ENCODE results near the gene ALKBH2. TPM values are rescaled to one million over a fixed set of nuclear protein-coding genes. Genes with fewer than 3 reads are reported as not detected.

The ALKBH2 gene
- polyA plus RNA-seq, 1 donor from 2014 or later, result 44.0 TPM

- H2AFZ ChIP-seq (ENCODE audit: low read depth, low read length), result no peak overlapping the region
- H3K79me2 ChIP-seq (replicated peaks; ENCODE audit: insufficient read depth, low read length), result no peaks in the 10 kb centered on the region
- TF ChIP-seq CTCF (IDR thresholded peaks at IDR 0.05; ENCODE audit: poor library complexity, severe bottlenecking) (no peak), MXI1 (conservative IDR thresholded peaks at IDR 0.05; ENCODE audit: poor library complexity, severe bottlenecking) (no peak), POLR2AphosphoS5 (IDR thresholded peaks at IDR 0.05) (no peak), EZH2 (IDR thresholded peaks at IDR 0.05; ENCODE audit: borderline replicate concordance, insufficient read depth, low read length, poor library complexity, severe bottlenecking) (no peak), TAF1 (IDR thresholded peaks at IDR 0.05; ENCODE audit: low read depth) (no peak), EP300 (conservative IDR thresholded peaks at IDR 0.05; ENCODE audit: poor library complexity, severe bottlenecking) (no peak), SMC3 (conservative IDR thresholded peaks at IDR 0.05; ENCODE audit: poor library complexity) (no peak), REST (IDR thresholded peaks at IDR 0.05; ENCODE audit: borderline replicate concordance) (no peak)
- no peaks in the 10 kb centered on the region for H3K27me3 ChIP-seq (ENCODE audit: insufficient read depth, low read depth, low read length)
- H3K4me3 ChIP-seq (ENCODE audit: low read length), result no peak overlapping the region
- no peaks in the 10 kb centered on the region for H4K20me1 ChIP-seq (ENCODE audit: insufficient read depth)
- no peak overlapping the region for H3K4me2 ChIP-seq (ENCODE audit: low read length)
- no peaks in the 10 kb centered on the region for H3K9me2 ChIP-seq (ENCODE audit: insufficient read depth, low read length)
- H3K9me3 ChIP-seq (ENCODE audit: low read length), result no peaks in the 10 kb centered on the region
- H3K36me3 ChIP-seq (ENCODE audit: insufficient read depth, low read length), result no peaks in the 10 kb centered on the region
- H3K9ac ChIP-seq (ENCODE audit: low read length), result no peak overlapping the region
- no peaks in the 10 kb centered on the region for H3F3A ChIP-seq (ENCODE audit: insufficient read depth, low read length, poor library complexity, severe bottlenecking)
- no peak overlapping the region for H3K27ac ChIP-seq (ENCODE audit: low read length)
Observed at GRCh38 chr12:109131154-109132050, 38.1 kb upstream of the ALKBH2 start.

DNA sequence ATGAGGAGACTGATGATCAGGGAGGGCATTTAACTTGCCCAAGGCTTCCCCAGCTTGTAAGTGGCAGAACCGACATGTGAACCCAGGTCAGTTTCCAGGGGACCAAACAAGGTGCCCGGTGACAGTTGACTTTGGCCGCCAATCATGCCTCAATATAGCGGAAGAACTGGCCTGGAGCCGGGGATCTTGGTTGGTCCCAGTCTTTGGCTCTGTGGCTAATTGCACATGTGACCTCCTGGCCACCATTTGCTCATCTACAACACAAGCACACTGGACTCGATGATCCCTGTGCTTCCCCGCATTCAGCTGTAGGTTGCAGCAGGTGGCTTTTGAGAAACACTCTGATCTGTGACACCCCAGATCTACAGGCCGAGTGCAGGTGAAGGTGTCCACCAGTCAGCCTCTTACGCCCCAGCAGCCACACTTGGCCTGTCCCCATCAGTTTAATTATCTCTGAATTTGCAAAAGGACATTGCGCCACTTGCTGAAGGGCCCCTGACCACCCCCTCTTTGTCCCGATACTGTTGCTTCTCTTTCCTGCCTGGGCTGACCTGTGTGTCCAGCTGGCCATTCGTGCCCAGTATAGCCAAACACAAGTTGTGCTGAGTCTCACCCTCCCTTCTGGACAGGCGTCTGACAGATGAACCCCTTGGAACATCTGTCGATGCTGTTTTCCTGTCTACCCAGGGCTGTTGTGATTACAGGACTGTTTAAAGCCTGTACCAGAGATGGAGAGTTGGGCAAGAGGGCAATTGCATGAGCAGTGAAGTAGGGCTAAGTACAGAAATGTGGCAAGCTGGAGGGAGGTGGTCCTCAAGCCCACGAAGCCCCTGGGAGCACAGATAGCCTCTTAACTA, 37.3 kb upstream of the ALKBH2 start:
- TF ChIP-seq SMC3 (conservative IDR thresholded peaks at IDR 0.05; ENCODE audit: poor library complexity), result no peak
- TF ChIP-seq REST (IDR thresholded peaks at IDR 0.05; ENCODE audit: borderline replicate concordance), result no peak
- TF ChIP-seq RAD21 (conservative IDR thresholded peaks at IDR 0.05), result no peak
- TF ChIP-seq EP300 (conservative IDR thresholded peaks at IDR 0.05; ENCODE audit: poor library complexity, severe bottlenecking), result no peak
- TF ChIP-seq EZH2 (IDR thresholded peaks at IDR 0.05; ENCODE audit: borderline replicate concordance, insufficient read depth, low read length, poor library complexity, severe bottlenecking), result no peak
- no peak for TF ChIP-seq CTCF (IDR thresholded peaks at IDR 0.05; ENCODE audit: poor library complexity, severe bottlenecking)
- TF ChIP-seq POLR2AphosphoS5 (IDR thresholded peaks at IDR 0.05), result no peak
- no peak for TF ChIP-seq MXI1 (conservative IDR thresholded peaks at IDR 0.05; ENCODE audit: poor library complexity, severe bottlenecking)
- no peak for TF ChIP-seq TAF1 (IDR thresholded peaks at IDR 0.05; ENCODE audit: low read depth)
- no peaks in the 10 kb centered on the region for H3K36me3 ChIP-seq (ENCODE audit: insufficient read depth, low read length)
- no peak overlapping the region for H3K27ac ChIP-seq (ENCODE audit: low read length)
- no peaks in the 10 kb centered on the region for H4K20me1 ChIP-seq (ENCODE audit: insufficient read depth)
- no peak overlapping the region for H3K4me3 ChIP-seq (ENCODE audit: low read length)
- H3K4me2 ChIP-seq (ENCODE audit: low read length), result no peak overlapping the region
- H3K9me2 ChIP-seq (ENCODE audit: insufficient read depth, low read length), result no peaks in the 10 kb centered on the region
- H3K79me2 ChIP-seq (replicated peaks; ENCODE audit: insufficient read depth, low read length), result no peaks in the 10 kb centered on the region
- no peak overlapping the region for H2AFZ ChIP-seq (ENCODE audit: low read depth, low read length)
- no peaks in the 10 kb centered on the region for H3K9me3 ChIP-seq (ENCODE audit: low read length)
- H3F3A ChIP-seq (ENCODE audit: insufficient read depth, low read length, poor library complexity, severe bottlenecking), result no peaks in the 10 kb centered on the region
- no peaks in the 10 kb centered on the region for H3K27me3 ChIP-seq (ENCODE audit: insufficient read depth, low read depth, low read length)
- H3K9ac ChIP-seq (ENCODE audit: low read length), result no peak overlapping the region

Measured in neural cell (in vitro differentiated cells).